GM18870 (cell line): Measurements from ENCODE around the gene FCGR1A.
"Not testable (repeated sequence)": the region's sequence is repeated elsewhere in the genome, so short reads cannot be mapped to it uniquely, and the experiment has no call there.

Experiments
- ATAC-seq: cut with Tn5 transposase; IDR thresholded peaks from one replicate; pipeline ENCODE4 v1.9.1; 2021; ENCODE audit warnings: moderate library complexity; ENCODE audit not compliant: unreplicated experiment

The FCGR1A gene

DNA sequence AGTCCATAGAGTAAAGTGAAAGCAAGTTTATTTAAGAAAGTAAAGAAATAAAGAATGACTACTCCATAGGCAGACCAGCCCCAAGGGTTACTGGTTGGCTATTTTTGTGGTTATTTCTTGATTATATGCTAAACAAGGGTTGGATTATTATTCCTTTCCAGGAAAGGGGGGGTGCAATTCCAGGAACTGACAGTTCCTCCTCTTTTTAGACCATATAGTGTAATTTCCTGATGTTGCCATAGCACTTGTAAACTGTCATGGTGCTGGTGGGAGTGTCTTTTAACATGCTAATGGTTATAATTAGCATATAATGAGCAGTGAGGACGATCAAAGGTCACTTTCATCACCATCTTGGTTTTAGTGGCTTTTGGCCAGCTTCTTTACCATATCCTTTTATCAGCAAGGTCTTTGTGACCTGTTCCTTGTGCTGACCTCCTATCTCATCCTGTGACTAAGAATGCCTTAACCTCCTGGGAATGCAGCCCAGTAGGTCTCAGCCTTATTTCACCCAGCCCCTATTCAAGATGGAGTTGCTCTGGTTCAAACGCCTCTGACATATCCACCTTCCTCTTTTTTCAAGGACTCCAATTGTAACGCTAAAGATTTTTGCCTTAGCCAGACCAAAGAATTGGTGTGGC, 6.9 kb upstream of the FCGR1A start:
- not testable (repeated sequence) for ATAC-seq

DNA sequence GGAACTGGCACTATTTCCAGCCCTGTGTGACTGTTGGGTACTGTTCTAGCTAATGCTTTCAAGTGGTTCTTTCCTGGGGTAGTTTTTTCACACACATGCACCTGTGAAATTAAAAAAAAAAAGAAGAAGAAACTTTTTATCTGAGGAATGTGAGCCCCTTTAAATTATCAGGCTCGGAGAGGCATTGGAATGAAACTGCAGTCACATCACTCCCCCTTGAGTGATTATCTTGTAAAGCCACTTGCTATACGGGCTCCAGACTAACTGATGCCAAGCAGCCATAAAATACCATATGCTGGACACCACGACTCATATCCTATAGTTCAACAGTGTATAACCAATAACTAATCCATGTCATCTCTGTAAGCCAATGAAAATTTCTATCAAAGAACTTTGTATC, 5.4 kb upstream of the FCGR1A start:
- not testable (repeated sequence) for ATAC-seq

DNA sequence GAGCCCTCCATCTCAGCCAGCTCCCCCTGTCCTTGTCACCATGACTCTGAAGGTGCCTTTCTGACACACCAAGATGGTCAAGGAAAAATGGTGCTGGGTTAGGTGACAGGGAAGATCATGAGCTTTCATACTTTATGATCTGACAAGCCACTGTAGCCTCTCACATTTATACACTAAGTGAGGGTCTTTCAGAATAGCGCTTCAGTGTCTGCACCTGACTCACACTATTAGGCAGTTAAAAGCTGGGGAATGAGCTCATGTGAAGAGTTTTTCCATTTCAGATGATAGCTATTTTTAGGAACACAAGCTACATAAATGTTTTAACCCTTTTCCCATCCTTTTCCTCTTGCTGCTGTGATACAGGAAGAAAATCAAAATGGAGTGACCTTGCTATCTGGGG, 4.2 kb upstream of the FCGR1A start:
- not testable (repeated sequence) for ATAC-seq

DNA sequence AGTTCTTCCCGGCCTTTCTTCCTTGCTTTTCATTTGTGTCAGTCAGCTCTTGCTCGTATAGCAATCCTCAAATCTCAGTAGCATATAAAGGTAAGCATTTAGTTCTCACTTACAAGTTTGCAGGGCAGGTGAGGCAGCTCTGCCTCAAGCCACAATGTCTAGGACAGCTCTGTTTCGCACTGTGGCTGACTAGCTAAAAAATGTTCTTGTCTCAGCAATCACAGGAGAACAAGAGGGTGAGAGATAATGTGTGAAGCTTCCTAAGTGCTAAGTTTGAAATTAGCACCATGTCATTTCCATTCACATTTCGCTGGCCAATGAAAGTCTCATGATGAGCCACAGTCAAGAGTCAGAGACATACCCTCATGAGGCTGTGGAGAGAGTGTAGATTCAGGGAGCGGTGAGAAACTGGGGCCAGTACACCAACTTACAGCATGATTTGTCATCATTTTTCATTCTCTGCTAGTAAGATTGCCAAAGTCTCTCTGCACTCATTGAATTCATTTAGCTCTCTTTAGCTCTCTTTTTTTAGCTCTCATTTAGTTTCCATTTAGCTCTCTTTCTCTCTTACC, 995 bp upstream of the FCGR1A start:
- not testable (repeated sequence) for ATAC-seq

DNA sequence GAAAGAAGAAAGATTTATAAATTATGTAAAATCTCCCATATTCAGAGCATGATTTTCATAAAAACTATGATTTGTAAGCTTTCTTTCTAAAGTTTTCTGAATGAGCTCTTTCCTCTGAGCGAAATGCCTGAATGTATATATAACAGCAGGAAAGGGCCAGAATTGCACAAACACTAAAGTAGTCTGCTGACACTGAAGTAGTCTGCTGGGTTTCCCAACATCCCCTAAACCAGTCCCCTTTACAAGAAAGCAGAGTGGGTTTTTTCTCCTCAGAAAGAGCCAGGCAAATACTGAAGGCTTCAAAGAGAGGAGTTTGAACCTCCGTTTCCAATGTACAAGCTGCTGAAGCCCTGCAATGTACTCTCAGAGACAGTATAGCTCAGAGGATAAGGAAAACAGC, 795 bp downstream of the FCGR1A start:
- not testable (repeated sequence) for ATAC-seq

DNA sequence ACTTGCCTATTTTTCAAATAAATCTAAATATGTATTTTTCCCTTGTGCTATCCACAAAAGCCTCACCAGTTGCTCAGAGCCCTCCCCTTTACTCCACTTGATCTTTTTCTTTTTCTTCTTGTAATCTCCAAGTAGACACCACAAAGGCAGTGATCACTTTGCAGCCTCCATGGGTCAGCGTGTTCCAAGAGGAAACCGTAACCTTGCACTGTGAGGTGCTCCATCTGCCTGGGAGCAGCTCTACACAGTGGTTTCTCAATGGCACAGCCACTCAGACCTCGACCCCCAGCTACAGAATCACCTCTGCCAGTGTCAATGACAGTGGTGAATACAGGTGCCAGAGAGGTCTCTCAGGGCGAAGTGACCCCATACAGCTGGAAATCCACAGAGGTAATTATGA, 1.4 kb downstream of the FCGR1A start:
- ATAC-seq = not testable (repeated sequence)

DNA sequence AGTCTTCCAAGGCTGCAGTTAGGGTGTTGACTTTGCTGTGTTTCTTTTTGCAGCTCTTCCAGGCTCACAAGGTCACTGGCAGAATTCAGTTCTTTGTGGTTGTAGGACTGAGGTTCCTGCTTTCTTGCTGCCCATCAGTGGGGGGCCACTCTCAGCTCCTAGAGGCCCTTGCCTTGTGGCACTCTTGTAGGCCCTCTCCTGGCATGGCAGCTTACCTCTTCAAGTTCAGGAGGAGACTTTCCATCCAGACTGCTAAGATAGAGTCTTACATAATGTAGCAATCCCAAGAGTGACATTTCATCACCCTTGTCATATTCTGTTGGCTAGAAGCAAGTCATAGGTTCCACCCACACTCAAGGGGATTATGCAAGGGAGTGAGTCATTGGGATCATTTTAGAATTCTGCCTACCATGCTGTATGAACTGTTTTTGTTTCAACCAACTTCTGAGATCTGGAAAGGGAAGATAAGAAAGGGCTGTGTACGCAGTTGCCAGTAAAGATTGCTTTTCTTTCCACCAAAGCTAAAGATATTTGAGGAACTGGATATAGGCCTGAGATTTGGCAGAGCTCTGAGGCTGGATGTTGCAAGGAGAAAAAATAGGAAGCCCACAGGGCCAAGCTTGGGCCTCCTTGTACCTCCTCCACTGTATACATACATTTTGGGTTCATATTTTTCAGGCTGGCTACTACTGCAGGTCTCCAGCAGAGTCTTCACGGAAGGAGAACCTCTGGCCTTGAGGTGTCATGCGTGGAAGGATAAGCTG, 5.4 kb downstream of the FCGR1A start:
- not testable (repeated sequence) for ATAC-seq

DNA sequence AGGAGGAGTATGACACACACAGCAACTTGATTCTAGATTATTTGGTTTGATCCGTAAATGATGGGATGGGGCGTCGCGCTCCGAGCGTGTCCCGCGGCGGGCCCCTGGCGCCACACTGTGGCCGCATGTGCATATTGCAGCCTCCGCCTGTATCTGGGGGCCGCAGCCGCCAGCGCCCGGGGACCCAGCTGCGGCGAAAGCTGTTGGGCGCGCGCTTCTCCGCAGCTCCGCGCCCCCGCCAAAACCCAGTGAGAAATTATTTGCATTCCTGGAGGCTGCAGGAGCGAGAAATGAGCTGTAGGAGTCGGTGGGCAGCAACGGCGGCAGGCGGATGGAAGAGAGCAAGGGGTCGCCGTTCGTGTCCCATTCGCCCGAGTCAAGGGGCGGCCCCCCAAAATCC, 10.0 kb downstream of the FCGR1A start:
- ATAC-seq = peak; percentile 54

DNA sequence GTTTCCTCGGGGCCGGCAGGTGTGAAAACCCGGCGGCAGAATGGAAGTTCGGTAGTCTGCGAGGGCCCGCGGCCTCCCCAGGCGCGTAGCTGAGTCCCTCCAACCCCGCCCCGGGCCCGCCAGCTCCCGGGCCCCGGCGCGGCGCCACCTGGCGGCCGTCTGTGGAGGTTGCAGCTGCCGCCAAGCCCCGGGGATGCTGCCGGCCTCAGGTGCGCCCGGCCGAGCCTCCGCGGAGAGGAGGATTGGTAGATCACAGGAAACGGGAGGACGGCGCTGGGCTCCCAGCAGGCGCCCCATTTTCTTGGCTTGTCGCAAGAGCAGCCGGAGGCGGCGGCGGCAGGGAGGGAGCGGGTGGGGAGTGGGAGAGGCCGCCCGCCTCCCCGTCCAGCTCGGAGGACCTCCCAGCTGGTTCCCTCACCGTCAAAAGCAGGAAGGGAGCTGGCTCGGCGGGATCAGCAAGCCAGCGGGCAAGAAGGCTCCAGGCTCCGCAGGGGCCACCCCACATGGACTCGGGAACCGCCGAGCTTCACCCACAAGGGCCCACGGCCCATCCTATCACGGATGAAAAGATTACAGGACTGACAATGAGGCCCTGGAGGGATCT, 10.5 kb downstream of the FCGR1A start:
- ATAC-seq = peak; percentile 56

DNA sequence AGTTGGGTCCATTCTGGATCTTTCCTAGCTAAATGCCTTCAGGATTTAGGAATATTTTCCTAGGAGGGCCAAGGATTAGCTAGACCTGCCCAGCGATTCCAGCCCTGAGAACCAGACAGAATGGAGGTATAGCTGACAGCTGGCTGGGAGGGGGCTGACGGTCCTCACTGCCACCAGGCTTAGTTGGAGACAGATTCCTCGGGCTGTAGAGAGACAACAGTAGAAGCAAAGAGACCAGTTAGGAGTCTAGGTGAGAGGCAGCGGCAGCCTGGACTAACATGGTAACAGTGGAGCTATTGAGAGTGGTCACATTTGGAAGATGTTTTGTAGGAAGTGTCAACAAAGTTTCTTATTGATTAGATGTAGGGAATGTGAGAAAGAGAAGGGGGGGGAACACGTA, 11.4 kb downstream of the FCGR1A start:
- ATAC-seq = not testable (repeated sequence)

DNA sequence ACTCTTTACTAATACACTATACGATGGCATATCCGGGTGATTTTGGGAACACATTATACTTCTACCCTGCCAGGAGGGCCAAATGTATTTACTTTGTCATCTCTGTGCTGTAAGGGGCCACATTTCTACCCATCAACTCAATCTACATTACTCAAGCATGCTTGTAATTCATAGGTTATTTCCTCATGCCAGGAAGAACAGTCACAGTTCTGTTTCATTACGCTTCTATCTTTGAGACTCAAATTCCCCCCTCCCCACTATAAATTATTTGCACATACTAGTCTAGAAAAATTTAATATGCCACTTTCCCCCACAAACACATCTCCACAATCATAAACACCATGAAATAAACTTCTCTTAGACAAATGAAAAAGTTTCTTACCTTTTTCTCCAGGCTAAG, 19.1 kb downstream of the FCGR1A start:
- ATAC-seq = not testable (repeated sequence)

DNA sequence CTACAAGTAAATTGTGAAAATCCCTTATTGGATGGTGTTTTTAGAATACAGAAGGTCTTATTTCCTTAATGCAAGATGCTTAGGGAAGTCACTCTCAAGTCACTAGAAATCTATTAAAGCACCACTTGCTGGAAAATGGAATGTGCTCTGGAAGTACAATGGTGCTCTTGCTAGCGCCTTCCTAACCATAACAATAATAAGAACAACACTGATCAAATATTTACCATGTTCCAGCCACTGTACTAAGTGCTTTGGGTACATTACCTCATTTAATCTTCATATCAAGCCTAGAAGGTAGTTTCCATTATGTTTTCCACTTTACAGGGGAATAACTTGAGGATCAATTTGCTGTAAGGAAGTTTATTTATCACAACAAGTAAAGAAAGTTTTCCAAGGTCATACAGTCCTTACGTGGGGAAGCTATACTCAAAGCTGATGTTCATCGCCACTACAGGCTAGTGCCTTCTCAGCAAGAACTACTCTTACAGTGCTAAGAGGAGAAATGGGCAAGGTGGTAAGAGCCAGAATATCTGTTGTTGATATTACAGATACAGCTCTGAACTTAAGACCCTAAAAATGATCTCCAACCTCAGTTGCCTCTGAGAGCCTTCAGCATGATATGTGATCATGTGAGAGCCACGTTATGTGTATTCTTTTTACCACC, 22.1 kb downstream of the FCGR1A start:
- ATAC-seq = not testable (repeated sequence)

DNA sequence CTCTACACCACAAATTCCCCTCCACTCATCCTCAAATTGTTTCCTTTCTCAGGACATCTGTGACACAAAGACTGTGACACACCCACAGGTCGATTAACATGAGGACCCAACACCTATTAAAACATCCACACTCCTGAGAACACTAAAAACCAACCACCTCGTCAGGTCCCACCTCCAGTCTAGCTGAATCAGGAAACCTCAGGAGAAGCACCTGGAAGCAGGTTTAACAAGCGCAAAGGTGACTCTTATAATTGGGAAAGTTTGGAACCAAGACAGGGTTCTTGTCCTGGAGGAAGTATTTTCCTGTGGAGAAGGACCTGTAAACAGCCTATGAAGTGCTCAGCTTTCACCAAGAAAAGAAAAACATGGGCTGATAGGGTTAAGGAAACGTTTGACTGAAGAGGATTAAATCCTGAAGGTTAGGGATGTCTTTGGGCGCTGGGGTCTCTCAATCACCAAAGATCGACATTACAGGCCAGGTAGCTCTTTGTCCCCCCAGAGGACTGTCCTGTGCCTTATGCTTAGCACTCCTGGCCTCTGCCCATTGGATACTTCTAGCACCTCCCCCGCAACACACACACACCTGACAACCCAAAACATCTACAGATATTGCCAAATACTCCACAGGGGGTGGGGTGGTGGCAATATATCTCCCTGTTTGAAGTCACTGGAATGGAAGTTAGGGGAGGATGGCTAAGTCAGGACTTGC, 28.4 kb downstream of the FCGR1A start:
- not testable (repeated sequence) for ATAC-seq

DNA sequence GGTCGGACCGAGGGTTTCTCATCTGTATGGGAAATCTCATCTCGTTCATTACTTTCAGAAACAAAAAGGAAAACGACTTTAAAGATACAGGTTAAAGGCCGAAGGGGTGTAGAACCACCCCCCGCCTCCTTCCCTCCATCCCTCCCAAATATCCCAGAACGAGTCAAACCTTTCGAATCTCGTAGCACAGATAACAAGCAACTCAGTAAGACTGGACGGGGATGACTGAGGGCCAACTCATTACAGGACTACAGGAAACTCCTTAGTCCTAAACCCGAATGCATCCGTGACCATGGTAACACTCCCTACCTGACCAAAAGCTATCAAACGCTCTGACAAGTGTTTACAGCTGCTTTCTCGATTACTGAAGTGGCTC, 29.0 kb downstream of the FCGR1A start:
- not testable (repeated sequence) for ATAC-seq

DNA sequence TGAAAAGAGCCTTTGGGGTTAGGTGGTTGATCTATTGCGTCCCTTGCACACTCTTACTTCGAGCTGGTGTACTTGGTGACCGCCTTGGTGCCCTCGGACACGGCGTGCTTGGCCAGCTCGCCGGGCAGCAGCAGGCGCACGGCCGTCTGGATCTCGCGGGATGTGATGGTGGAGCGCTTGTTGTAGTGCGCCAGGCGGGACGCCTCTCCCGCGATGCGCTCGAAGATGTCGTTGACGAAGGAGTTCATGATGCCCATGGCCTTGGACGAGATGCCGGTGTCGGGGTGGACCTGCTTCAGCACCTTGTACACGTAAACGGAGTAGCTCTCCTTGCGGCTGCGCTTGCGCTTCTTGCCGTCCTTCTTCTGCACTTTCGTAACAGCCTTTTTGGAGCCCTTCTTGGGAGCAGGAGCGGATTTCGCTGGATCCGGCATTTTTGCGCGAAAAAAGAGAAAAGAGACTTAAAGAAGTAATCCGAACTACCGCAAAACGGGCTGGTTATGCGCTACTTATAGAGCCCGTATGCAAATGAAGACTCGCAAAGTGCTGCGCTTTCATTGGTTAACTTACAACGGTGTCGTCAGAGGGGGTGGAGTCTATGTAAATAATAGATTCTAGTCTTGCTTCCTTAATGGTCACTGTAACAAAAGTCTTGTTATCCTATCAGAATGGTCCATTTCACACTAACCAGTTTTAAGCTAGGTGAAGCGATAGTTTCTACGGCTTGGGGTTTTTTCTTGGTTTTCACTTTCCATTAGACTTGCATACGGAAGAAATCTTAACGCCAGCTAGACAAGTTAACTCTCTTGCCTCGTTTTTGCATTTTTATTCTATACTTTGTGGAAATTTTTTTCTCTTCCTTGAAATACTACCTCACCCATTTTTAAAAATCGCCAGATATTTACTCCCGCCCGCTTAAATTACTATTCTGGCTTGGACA, 29.7 kb downstream of the FCGR1A start:
- peak; percentile 80 for ATAC-seq

DNA sequence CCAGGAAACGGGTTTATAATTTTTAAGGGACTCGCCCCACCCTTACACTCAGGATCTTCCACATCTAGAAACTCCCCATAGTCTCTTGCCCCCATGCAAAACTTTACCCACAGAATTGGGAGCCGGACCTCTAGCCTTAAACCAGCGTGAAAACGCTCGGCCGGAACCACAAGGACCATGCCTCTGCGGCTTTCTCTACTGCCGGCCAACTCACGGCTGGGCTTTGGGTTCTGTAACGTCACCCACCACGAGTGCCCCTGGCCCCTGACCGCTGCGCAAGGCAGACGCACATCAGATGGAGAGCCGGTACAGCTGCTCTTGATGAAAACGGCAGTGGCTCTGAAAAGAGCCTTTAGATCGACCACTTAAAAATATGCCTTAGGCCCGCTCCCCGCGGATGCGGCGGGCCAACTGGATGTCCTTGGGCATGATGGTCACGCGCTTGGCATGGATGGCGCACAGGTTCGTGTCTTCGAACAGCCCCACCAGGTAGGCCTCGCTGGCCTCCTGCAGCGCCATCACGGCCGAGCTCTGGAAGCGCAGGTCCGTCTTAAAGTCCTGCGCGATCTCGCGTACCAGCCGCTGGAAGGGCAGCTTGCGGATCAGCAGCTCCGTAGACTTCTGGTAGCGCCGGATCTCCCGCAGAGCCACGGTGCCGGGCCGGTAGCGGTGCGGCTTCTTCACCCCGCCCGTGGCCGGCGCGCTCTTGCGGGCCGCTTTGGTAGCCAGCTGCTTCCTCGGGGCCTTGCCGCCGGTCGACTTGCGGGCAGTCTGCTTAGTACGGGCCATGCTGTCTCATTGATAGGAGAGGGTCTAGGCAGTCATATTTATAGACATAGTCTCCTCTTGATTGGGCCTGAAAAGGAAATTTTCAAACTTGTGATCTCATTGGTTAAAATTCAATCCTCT, 30.7 kb downstream of the FCGR1A start:
- peak; percentile 32 for ATAC-seq

DNA sequence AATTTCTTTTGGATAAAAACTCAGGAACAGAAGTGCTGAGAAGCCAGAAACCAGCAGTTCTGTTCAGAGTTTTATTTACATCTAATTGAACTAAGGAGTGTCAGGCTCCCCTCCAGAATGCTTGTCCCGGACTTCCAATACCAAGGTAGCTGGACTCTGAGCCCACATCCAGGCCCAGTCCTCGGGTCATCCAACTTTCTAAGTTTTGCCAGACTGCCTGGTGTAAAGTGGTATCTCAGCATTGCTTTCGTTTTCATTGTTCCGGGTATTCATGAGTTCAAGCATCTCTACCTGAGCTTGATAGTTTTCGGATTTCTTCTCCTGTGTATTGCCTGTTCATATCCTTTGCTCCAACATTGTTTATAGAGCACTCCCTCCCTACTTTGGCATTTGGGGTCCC, 37.9 kb downstream of the FCGR1A start:
- not testable (repeated sequence) for ATAC-seq

DNA sequence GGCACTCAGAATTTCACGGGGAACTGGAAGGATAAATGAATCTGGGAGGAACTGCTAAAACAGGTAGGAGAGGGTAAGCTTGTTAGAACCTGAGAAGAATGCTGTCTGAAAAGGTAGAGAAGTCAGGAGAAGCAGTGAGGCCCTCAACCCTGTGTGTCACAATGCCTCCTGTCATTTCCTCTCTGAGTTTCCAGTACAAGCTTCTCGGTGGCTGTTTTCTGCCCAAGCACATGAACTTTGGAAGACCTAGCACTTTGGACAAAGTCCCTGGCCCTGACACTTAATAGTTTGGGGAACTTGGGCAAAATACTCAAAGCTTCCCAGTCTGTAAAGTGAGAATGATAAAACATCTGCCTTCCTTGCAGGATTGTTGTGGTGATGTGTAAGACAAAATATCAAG, 44.1 kb downstream of the FCGR1A start:
- not testable (repeated sequence) for ATAC-seq
